CD4-positive, alpha-beta T cell treated with Interleukin-12 subunit alpha and Interleukin-12 subunit beta, for 1 hour (primary cell): ENCODE data around the gene MAN2A1.
"Not testable (repeated sequence)": the region's sequence is repeated elsewhere in the genome, so short reads cannot be mapped to it uniquely, and the experiment has no call there.

Experiments
- DNase-seq: peaks from one replicate; pipeline ENCODE4 v3.0.0-alpha.2; 2020

The MAN2A1 gene

DNA sequence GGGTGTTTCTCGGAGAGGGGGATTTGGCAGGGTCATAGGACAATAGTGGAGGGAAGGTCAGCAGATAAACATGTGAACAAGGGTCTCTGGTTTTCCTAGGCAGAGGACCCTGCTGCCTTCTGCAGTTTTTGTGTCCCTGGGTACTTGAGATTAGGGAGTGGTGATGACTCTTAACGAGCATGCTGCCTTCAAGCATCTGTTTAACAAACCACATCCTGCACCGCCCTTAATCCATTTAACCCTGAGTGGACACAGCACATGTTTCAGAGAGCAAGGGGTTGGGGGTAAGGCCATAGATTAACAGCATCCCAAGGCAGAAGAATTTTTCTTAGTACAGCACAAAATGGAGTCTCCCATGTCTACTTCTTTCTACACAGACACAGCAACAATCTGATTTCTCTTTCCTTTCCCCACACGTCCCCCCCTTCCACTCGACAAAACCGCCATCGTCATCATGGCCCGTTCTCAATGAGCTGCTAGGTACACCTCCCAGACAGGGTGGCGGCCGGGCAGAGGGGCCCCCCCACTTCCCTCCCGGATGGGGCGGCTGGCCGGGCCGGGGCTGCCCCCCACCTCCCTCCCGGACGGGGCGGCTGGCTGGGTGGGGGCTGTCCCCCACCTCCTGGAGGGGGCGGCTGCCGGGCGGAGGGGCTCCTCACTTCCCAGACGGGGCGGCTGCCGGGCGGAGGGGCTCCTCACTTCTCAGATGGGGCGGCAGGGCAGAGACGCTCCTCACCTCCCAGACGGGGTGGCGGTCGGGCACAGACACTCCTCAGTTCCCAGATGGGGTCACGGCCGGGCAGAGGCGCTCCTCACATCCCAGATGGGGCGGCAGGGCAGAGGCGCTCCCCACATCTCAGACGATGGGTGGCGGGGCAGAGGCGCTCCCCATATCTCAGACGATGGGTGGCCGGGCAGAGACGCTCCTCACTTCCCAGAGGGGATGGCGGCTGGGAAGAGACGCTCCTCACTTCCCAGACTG lies 142.8 kb downstream of the MAN2A1 start:
- DNase-seq, result not testable (repeated sequence)

DNA sequence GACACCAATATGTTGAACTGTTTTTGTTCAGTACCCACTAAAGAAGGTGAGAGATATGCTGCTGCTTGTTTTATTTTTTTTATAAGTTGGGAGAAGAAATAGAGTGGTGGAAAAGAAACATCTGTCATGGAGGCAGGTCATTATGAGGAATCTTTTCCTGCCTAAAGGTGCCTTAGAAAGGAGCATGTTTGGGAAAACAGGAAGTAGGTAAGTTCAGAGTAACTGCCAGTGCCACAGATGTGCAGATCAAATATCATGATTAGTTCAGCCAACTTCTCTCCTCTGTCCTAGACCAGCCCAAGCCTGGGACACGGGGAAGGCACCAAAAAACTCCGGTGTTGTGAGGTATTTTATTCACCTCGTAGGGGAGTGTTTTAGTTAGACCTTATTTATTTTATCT lies 144.2 kb downstream of the MAN2A1 start:
- DNase-seq, result no peak

DNA sequence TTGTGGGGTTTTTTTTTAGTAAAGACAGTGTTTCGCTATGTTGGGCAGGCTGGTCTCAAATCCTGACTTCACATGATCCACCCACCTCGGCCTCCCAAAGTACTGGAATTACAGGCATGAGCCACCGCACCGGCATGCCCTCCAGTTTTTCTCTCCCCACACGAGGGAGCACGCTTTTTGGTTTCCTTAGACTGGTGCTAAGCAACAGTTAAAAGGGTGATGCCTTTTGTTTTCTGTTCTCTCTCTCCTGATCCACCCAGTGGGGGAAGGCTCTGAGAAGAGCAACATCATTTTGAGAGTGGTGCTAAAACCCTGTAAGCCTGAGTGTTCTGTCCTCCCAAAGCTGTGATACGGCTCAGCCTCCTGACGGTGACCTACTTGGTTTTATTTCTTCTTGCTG lies 146.6 kb downstream of the MAN2A1 start:
- DNase-seq, result no peak

DNA sequence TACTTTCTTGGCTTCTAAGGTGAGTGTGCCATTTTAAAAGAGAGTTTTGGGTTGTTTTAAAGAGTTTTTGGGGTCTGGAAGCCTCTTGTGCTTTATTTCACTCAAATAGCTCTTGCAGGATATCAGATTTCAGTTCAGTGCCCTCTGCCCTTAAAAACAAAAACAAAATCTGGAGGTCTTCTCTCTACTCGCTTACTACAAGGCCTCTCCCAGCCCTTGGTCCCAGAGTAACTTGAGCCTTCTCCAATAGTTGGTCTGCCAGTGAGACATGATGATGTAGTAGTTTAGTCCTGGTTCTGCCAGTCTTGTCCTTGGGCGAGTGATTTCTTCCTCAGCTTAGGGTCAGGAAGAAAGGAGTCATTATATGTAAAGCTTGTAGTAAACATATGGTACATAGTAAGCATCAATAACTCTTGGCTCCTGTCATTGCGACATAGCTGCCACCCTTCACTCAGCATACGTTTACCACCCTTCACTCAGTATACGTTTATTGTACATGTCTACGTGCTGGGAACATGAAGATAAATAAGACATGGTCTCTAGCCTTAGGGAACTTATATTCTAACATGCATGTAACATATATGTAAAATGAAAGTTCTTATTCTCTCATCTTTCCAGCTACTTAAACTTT lies 147.6 kb downstream of the MAN2A1 start:
- no peak for DNase-seq

DNA sequence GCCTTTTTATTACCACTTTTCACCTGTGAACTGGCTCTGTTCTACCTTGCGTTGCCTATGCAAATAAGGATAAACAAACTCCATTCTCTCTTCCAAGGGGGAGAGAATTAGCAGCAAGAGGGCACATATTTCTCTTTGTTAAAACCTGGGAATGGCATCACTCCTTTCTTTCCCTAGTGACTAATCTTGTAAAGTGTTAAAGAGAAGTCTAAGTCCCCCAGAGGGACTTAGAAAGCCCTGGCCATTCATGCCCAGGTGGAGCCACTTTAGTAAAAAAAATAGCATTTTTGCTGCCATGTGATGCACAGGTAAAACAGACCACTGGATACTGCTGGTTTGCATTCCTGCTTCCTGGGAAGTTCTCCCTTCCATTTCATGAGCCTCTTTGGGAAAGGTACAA lies 148.4 kb downstream of the MAN2A1 start:
- no peak for DNase-seq

DNA sequence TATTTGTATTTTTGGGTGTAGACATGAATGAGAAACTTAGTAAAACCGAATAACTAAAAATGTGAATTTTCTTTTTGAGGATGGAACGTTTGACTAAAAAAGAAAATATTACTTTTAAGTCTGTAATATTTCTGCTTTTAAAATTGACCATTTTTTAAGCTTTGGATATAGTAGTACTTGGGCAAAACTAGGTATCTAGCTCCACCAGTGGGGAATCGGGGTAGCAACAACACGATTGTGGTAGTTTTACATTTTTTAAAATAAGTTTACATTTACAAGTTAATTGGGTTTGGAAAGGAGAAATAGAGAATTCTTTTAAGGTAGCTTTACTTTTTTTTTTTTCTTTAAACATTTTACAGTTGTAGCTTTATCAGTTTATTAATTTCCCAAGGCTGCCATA lies 154.4 kb downstream of the MAN2A1 start:
- DNase-seq, result no peak

DNA sequence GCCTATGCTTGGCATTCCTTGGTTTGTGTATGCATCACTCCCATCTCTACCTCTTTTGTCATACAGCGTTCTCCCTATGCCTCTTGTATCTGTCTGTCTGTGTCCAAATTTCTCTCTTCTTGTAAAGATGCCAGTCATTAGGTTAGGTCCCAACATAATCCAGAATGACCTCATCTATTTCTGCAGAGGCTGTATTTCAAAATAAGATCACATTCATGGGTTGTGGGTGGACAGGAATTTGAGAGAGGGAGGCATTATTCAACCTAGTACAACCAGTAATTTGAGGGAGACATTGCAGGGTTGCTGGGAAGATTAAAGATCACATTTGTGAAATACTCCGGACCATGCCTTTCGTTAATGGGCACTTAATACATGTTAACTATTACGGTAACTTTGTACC lies 155.0 kb downstream of the MAN2A1 start:
- no peak for DNase-seq

DNA sequence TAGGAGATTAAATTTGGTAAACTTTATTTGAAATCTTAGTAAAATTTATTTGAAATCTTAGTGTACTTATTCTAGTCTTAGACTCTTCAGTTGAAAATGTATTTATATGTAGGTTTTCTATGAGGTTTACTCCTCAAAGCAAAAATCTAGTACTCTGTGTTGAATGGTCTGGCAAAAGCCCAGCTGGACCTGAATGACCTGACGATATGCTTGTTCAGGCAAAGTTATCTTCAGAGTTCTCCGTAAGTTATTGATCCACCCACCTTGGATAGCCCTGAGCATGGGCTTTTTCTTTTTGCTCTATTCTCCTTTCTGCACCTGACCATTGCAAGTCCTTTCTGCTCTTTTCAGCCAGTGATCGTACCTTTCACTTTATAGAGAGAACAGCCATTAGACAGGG lies 158.4 kb downstream of the MAN2A1 start:
- no peak for DNase-seq

DNA sequence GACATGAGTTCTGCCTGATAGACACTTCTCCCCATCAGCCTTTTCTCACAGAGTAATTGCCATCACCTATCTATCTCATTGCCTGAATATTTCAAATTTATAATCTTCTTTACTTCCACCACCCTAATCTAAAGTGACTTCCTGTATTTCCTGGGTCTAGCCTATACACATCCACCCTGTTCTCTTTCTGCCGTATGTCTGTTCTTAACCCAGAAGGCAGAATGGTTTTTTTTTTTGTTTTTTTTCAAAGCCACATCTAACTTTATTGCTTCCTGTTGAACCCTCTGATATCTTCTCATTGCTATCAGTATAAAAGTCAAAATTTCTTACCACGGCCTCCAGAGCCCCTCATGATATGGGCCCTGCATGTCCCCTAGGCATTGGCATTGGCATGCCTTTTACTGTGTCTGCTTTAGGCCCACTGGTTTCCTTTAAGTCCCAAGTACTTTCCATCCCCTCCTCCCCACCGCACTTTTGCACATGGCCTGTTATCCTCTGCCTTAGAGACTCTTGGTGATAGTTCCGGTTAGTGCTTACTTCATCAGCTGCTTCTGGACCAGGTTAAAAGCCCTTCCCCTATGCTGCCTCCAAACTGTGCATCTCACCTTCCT lies 159.9 kb downstream of the MAN2A1 start:
- peak; percentile 9 for DNase-seq

DNA sequence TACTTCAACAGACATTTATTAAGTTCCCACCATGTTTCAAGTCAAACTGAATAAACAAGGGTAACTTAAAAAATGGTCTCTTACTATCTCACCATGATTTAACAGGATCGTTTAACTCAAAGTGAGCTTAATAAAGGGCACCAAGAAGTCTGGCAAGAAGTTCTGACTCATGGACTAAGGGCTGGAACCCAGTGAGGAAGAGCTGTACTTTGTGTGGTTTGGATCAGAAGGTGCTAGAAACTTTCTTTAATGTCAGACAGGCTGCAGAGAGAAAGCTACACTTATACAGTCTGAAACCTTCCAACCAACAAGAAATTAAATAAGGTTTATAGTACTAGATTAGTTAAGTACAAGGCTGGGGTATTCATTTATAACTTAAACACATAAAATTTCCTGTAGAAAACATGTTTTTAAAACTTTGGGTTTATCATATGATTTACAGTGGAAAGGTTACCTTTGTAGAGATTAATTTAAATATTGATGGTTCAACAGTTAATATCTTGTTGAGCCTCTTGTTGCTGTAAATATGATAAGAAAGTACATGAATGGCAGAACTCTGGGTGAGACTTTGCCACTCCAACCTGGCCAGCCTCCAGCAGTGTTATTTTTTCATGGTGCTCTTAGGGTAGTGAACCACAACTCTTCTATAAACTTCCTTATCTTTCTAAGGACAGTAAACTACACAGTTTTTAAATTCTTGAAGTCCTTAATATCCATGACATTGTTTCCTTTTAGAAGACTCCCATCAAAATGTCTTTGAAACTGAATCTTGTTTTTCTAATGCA lies 162.8 kb downstream of the MAN2A1 start:
- DNase-seq, result peak; percentile 12

DNA sequence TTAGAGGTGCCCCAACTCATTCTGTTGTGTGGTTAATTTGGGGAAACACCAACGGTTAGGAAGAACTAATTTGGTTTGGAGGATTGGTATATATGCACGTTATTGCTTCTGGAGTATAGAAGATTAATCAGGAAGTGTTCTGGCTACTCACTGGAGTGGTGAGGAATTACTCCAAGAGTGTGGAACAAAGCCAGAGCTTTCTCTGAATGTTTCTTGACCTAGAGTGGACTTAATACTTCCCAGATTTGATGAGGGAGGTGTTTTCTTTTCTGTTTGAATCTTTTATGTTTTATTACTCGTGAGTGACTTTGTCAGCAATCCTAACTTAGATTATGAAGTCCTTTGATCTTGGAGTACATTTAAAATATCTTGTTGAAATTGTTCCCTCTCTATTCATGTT lies 163.7 kb downstream of the MAN2A1 start:
- DNase-seq, result no peak

DNA sequence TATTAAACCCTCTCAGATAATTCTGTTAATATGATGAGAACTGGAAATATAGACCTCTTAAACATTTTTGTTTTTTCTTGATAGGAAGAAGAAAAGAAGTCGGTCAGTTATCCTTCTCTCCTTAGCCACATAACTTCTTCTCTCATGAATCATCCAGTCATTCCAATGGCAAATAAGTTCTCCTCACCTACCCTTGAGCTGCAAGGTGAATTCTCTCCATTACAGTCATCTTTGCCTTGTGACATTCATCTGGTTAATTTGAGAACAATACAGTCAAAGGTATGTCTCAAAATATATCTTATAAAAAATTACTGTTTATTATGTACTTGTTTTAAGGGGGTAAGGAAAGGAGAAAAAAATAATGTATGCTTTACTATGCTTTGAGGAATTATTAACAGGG lies 165.3 kb downstream of the MAN2A1 start:
- no peak for DNase-seq

DNA sequence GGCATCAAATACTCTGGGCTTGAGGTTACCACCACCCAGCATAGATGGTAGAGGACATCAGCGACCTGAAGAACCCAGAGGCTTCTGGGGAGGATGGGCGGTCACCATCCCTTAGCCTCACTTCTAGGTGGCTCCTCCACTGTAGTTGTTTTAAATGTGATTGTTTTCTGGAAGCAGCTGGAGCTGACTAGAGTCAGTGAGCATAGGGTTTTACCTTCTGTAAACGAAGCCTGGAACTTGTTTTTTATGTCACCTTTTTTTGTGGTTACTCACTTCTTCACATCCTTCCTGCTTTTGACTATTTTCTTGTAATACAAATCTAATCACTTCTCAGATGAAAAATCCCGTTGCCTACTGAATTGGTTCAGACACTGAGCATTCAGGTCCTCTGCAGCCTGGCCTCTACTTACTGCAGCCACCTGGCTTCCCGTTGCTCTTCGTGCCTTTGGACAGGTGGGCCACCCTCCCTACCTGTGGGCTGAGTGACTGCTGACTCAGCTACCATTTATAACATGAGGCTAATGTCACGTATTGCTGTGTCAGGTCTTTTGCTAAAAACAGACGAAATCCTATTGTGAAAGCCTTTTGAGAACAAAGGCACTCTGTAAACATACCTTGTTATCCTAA lies 167.8 kb downstream of the MAN2A1 start:
- peak; percentile 48 for DNase-seq

DNA sequence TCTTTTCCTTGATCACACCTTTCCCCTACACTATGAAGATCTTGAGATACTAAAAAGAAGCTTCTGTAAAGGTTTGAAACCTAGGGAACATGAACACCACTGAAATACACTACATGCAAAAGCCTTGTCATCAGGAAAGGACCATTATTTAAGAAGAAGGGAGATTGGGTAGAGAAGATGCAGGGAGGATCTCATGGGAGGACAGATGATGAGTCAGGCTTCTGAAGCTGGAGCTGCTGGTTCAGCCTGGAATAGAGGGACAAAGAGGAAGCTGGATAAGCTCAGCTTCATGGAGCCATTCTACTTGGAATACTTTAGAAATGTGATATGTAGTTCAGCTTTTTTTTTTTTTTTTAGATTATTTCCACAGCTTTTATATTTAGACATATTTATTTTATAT lies 169.8 kb downstream of the MAN2A1 start:
- DNase-seq, result no peak

DNA sequence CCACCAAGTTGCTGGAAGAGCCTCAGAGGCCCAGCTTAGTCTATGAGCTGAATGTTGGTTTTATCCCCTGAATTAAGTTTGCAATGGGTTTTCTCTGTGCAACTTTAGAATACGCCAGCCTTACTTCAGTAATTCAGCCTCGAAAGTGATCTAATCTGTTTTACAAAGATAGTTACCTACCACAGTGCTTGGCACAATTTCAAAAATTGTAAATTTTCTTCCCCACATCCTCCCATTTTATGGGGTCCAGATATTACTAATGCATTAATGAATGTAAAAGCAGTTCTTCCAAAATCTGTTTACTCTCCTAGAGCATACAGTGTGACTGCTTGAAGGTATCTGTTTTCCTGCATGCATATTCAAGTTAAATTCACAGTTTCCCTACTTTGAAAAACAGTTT lies 172.6 kb downstream of the MAN2A1 start:
- no peak for DNase-seq

DNA sequence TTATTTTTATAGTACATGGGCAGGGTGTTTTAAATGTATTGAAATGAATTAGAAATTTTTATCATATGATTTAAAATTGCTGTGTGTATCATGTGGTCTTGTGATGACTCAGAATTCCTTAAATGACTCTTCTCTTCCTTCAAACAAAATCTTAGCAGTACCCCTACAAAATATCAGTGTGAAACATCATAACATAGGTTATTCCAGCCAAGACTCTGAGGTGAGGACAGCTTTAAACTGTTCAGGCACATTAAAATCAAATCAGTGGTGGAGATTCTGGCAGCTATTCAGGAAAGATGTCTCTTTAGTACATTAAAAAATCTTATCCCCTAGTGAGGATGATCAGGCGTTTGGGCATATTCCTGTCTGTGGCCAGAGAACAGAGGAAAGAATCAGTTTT lies 174.0 kb downstream of the MAN2A1 start:
- no peak for DNase-seq

DNA sequence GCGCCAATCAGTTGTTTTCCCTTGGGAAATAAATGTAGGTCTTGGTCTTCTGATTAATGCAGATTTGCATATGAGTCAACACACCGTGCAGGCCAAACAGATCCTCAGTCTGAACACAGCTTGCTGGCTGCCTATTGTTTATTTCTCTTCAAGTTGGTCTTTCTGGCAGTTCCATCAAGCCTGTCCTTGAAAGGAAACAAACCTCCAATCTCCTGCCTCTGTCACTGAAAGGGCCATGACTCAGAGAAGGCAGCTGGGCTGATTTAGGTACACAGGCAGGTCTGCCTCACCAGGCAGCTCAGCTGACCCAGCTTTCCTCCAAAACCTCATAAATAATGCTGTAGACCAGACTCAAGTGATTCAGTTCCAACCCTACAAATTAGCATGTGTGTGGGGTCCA lies 175.9 kb downstream of the MAN2A1 start:
- no peak for DNase-seq

DNA sequence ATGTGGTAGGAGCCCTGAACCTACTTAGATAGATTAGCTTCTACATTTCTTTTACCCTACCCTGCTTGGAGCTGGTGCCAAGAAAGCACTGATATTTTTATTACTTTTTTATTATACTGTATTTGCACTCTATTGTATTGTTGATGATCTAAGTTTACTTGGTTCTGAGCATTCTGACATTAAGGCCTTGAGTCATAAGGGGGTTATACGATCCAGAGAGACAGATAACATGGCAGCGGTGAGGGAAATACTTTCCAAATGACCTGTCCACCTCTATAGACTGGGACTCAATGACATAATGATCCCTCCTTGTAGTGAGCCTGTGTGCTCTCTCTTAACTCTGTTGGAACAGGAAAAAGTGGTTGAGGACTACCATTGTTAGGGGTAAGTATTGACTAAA lies 176.3 kb downstream of the MAN2A1 start:
- no peak for DNase-seq

DNA sequence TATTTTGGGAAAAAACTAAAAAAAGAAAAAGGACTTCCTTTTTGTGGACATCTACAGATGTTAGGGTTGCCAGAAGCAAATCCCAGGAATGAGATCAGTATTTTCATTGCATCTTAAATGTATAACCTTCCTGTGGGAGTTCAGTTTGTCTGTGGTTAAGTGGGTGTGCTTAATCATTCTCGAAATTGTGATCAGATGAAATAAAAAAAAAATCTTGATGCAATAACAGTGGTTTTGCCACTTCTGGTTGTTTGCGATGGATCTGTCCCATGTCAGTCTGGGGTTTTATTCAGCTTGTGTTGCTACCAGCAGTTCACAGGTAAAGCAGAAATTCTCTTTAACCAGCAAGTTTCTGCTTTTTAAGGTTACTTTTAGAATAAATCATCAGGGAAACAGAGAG lies 179.0 kb downstream of the MAN2A1 start:
- DNase-seq, result no peak

DNA sequence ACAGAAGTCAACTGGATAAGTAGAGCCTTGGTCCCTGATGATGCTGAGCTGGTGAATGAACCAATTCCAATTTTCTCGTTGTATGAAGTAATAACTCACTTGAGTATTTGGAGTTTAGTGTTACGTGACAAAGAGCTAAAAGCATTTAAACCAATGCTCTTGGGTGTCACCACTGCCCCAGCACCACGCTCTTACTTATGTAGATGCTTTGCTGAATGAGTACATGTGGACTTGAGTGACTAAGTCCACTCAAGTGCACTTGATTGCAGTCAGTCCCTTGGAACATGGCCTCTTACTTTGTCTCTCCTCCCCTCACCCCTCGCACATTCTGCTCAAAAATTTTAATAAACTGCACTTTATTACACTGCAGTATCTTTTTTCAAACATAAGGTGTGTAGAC lies 184.0 kb downstream of the MAN2A1 start:
- no peak for DNase-seq

DNA sequence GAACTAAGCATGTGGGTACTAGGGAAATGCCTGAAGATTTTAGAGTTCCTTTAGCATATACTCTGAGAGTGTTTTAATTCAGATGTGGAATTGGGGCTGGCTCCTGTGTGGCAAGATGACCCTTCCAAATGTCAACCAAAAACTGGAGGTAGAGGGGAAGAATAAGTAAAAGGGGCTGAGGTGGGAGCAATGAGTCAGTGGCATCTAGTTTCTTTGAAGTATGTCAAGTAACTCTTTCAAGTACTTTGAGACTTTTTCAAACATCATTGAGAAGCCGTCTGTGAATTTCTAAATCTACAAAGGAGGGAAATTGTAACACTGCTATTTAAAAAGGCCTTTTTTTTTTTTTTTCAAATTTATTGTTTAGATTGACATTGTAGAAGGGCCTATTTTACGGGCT lies 184.4 kb downstream of the MAN2A1 start:
- DNase-seq, result no peak

DNA sequence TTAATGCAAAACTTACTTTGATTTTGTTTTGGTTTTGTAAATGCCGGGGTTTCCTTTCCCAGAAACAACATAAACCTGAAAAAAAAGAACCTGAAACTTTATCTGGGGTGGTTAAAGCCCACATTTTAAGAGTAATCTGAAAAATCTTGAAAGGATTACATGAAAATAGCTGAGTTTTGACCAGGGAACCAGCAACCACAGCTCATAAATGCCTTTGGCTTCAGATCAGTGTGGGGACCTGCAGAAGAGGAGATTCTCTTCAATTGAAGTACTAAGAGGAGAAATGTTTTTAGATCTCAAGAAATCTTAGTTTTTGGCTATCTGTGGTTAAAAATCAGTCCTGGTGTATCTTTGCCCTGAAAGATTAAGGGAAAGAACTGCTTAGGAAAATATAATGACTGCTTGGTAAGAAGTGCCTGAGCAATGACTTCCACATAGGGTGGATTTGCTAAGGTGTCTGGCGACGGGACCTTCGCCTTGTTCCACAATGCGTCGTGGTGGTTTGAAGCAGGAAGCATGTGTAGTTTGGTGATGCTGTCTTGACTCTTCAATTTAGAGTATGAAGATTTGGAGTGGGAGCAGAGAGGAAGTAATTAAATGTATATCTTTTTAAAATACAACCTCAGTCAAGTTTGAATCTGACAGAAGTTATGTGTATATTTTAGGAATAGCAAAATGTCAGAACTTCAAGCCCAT lies 186.5 kb downstream of the MAN2A1 start:
- no peak for DNase-seq
